ENCODE data around the gene NCOA3. TPM values are rescaled to one million over a fixed set of nuclear protein-coding genes. Genes with fewer than 3 reads are reported as not detected.

NCOA3 gene
- total RNA-seq, 3 donors from 2014 or later: 40.6 to 57.1 (median 45.1) TPM

GRCh38 chr20:47620808-47621805, 119.4 kb downstream of the NCOA3 start:
- no peak overlapping the region for H3K27ac ChIP-seq
- H3K36me3 ChIP-seq: no peaks in the 10 kb centered on the region
- H3K4me3 ChIP-seq: no peak overlapping the region
- no peak for TF ChIP-seq POLR2A (IDR thresholded peaks at IDR 0.05)
- TF ChIP-seq CTCF (IDR thresholded peaks at IDR 0.05): peak; percentile 74 to 84 (median 76)
- no peak for TF ChIP-seq POLR2AphosphoS5 (IDR thresholded peaks at IDR 0.05)
- DNase-seq (ENCODE audit: low spot score in 2 of 2): no peak
- no peaks in the 10 kb centered on the region for H3K9me3 ChIP-seq
- no peaks in the 10 kb centered on the region for H3K4me1 ChIP-seq
- no peaks in the 10 kb centered on the region for H3K27me3 ChIP-seq
- intact Hi-C loops (cut with DNase I; ENCODE audit: low total_unique reads): no loop called here

- Histone ChIP-seq H3K4me1 (no peaks in the 10 kb centered on the region), H3K36me3 (no peaks in the 10 kb centered on the region), H3K9me3 (no peaks in the 10 kb centered on the region), H3K27me3 (no peaks in the 10 kb centered on the region), H3K27ac (no peak overlapping the region), H3K4me3 (no peak overlapping the region)
- TF ChIP-seq POLR2A (IDR thresholded peaks at IDR 0.05): no peak
- TF ChIP-seq POLR2AphosphoS5 (IDR thresholded peaks at IDR 0.05): no peak
- no peak for TF ChIP-seq CTCF (IDR thresholded peaks at IDR 0.05)
- no peak for DNase-seq (ENCODE audit: low spot score in 2 of 2)
- intact Hi-C loops (cut with DNase I; ENCODE audit: low total_unique reads): no loop called here
These were observed 120.5 kb downstream of the NCOA3 start for GRCh38 chr20:47622118-47622665.

- intact Hi-C loops (cut with DNase I; ENCODE audit: low total_unique reads): no loop called here
- DNase-seq (ENCODE audit: low spot score in 2 of 2): no peak
- H3K4me3 ChIP-seq: no peak overlapping the region
- no peak overlapping the region for H3K27ac ChIP-seq
- no peaks in the 10 kb centered on the region for H3K36me3 ChIP-seq
- no peaks in the 10 kb centered on the region for H3K27me3 ChIP-seq
- no peaks in the 10 kb centered on the region for H3K9me3 ChIP-seq
- TF ChIP-seq POLR2AphosphoS5 (IDR thresholded peaks at IDR 0.05) (no peak), CTCF (IDR thresholded peaks at IDR 0.05) (no peak), POLR2A (IDR thresholded peaks at IDR 0.05) (no peak)
- no peaks in the 10 kb centered on the region for H3K4me1 ChIP-seq
These were observed 121.5 kb downstream of the NCOA3 start for GRCh38 chr20:47623206-47623605.

DNA sequence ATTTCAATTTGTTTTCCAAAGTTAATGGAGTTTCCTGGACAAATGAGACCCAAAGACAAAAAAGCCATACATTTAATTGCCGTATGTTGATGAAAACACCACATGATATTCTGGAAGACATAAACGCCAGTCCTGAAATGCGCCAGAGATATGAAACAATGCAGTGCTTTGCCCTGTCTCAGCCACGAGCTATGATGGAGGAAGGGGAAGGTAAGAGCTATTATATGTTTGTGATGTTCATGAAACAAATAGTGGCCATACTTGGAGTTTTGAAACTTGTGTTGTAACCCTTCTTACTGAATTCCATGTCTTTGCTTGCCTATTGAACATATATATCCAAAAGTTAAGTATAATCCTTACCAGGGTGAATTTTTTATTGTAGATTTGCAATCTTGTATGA, 125.9 kb downstream of the NCOA3 start:
- no peaks in the 10 kb centered on the region for H3K9me3 ChIP-seq
- no peak overlapping the region for H3K27ac ChIP-seq
- no peak for DNase-seq (ENCODE audit: low spot score in 2 of 2)
- H3K36me3 ChIP-seq: no peaks in the 10 kb centered on the region
- TF ChIP-seq CTCF (IDR thresholded peaks at IDR 0.05): no peak
- TF ChIP-seq POLR2A (IDR thresholded peaks at IDR 0.05): no peak
- TF ChIP-seq POLR2AphosphoS5 (IDR thresholded peaks at IDR 0.05): no peak
- no peaks in the 10 kb centered on the region for H3K27me3 ChIP-seq
- no peaks in the 10 kb centered on the region for H3K4me1 ChIP-seq
- no peak overlapping the region for H3K4me3 ChIP-seq
- intact Hi-C loops (cut with DNase I; ENCODE audit: low total_unique reads): no loop called here

DNA sequence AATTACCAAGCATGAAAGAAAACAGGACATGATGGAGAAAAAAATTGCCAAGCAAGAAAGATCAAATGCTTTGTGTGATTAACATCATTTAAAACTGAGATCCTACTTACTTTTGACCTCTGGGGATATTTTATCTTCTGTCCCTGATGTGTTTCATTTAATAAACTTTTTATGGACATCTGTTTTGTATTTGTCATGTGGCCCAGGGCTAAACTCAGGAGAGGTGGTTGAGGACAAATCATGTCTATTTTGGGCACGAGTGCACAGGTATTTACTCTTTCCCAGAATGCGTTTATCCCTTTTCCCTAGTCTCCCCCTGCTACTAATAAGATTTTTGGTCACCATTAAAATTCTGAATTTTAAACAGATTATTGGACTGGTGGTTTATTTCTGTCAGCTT, 128.2 kb downstream of the NCOA3 start:
- TF ChIP-seq POLR2A (IDR thresholded peaks at IDR 0.05): no peak
- no peak for TF ChIP-seq POLR2AphosphoS5 (IDR thresholded peaks at IDR 0.05)
- TF ChIP-seq CTCF (IDR thresholded peaks at IDR 0.05): no peak
- Histone ChIP-seq H3K27ac (no peak overlapping the region), H3K4me1 (no peaks in the 10 kb centered on the region), H3K27me3 (no peaks in the 10 kb centered on the region), H3K9me3 (no peaks in the 10 kb centered on the region), H3K4me3 (no peak overlapping the region), H3K36me3 (no peaks in the 10 kb centered on the region)
- no peak for DNase-seq (ENCODE audit: low spot score in 2 of 2)
- intact Hi-C loops (cut with DNase I; ENCODE audit: low total_unique reads): no loop called here
